Uterus (tissue), 2 donors: Measurements from ENCODE around the gene FBRS.

Source experiments
- CTCF ChIP-seq, 4 experiments: fragments of 200-600 bp in 2 of 4; fragments of 450-650 bp in 2 of 4; sonication (generic) in 2 of 4; IDR thresholded peaks; one replicate each; pipeline ENCODE4 v1.5.1; 2016 to 2019; ENCODE audit warnings: antibody characterized with exemption in 4 of 4, mild to moderate bottlenecking in 2 of 4, moderate library complexity in 1 of 4
- POLR2A ChIP-seq, 2 donors: fragments of 450-650 bp; IDR thresholded peaks; one replicate each; pipeline ENCODE4 v1.6.1; 2016; ENCODE audit warnings: antibody characterized with exemption in 2 of 2, mild to moderate bottlenecking in 1 of 2, moderate library complexity in 1 of 2

- TF ChIP-seq CTCF (IDR thresholded peaks at IDR 0.05) = no peak
- no peak for TF ChIP-seq POLR2A (IDR thresholded peaks at IDR 0.05)
Observed at GRCh38 chr16:30656388-30656787, 1.8 kb upstream of the FBRS start.
